K562 (cell line): ENCODE data around the gene CCSER1.

Experiments
- ARNT ChIP-seq, 2 experiments: fragments of 450-650 bp; IDR thresholded peaks; 2 replicates each; pipeline ENCODE4 v1.6.1; 2016; ENCODE audit warnings: mild to moderate bottlenecking in 1 of 2
- CBX3 ChIP-seq, 2 experiments: IDR thresholded peaks; 1 replicate in 1 of 2; 2 replicates in 1 of 2; pipeline ENCODE4 v1.6.1; 2012; ENCODE audit warnings: inconsistent platforms in 2 of 2, low read length in 2 of 2, borderline replicate concordance in 1 of 2, control low read depth in 1 of 2
- EP300 ChIP-seq: IDR thresholded peaks from 2 replicates; pipeline ENCODE4 v1.6.1; 2012; ENCODE audit warnings: low read length, improper control_type of control experiment
- EZH2 ChIP-seq: IDR thresholded peaks from 2 replicates; pipeline ENCODE4 v1.6.1; 2012; ENCODE audit warnings: low read depth, mild to moderate bottlenecking, inconsistent platforms, low read length, borderline replicate concordance
- HMG20B ChIP-seq: fragments of 250-450 bp; sonication (Bioruptor Pico); IDR thresholded peaks from 2 replicates; pipeline ENCODE4 v1.5.0; 2021; ENCODE audit warnings: mild to moderate bottlenecking
- JUN ChIP-seq, 2 experiments: sonication (generic) in 1 of 2; formaldehyde crosslinking in 1 of 2; IDR thresholded peaks; 2 replicates each; pipeline versions ENCODE4 v1.6.1 to v1.8.0; 2012 to 2022; ENCODE audit warnings: borderline replicate concordance in 2 of 2, mild to moderate bottlenecking in 2 of 2, improper control_type of control experiment in 1 of 2, low read depth in 1 of 2, low read length in 1 of 2, missing genetic modification reagents in 1 of 2
- KDM1A ChIP-seq, 2 experiments: fragments of 450-650 bp; IDR thresholded peaks; 2 replicates each; pipeline ENCODE4 v1.6.1; 2016; ENCODE audit warnings: mild to moderate bottlenecking in 2 of 2
- NR2C1 ChIP-seq, 2 experiments: fragments of 450-650 bp; IDR thresholded peaks; 2 replicates each; pipeline ENCODE4 v1.6.1; 2017; ENCODE audit warnings: mild to moderate bottlenecking in 2 of 2, antibody characterized with exemption in 1 of 2, inconsistent platforms in 1 of 2, missing compliant biosample characterization in 1 of 2, missing genetic modification characterization in 1 of 2
- NR2F6 ChIP-seq: fragments of 450-650 bp; formaldehyde crosslinking; IDR thresholded peaks from 2 replicates; pipeline ENCODE4 v1.4.0; 2020; ENCODE audit warnings: mild to moderate bottlenecking
- NR3C1 ChIP-seq: sonication (generic); formaldehyde crosslinking; IDR thresholded peaks from 2 replicates; pipeline ENCODE4 v1.8.1; 2022; ENCODE audit warnings: missing genetic modification reagents
- ZNF644 ChIP-seq: fragments of 200-800 bp; sonication (Bioruptor generic); IDR thresholded peaks from 2 replicates; pipeline ENCODE4 v1.6.1; 2016; ENCODE audit warnings: low read depth, missing genetic modification characterization, missing compliant biosample characterization
- TF ChIP-seq, protein P1 (sequence below), 3 experiments: IDR thresholded peaks in 2 of 3; conservative IDR thresholded peaks in 1 of 3; 2 replicates each; pipeline ENCODE4 v1.5.1; 2011 to 2012; ENCODE audit warnings: low read length in 3 of 3, mild to moderate bottlenecking in 3 of 3, control low read depth in 2 of 3, improper control_type of control experiment in 1 of 3, inconsistent platforms in 1 of 3, low read depth in 1 of 3, mixed read lengths in 1 of 3, moderate library complexity in 1 of 3; ENCODE audit not compliant: insufficient read depth in 2 of 3

GRCh38 chr4:90528551-90528950, 401.4 kb downstream of the CCSER1 start:
- TF ChIP-seq EP300 (no peak), CBX3 (IDR thresholded peaks at IDR 0.05; ENCODE audit: borderline replicate concordance in 1 of 2, low read length in 2 of 2) (no peak), HMG20B (CRISPR knock-in tag) (no peak), NR3C1 (CRISPR knock-in tag) (no peak), EZH2 (no peak), KDM1A (IDR thresholded peaks at IDR 0.05) (no peak), NR2F6 (CRISPR knock-in tag) (no peak), JUN (IDR thresholded peaks at IDR 0.05; ENCODE audit: borderline replicate concordance, low read depth, low read length) (no peak), JUN (CRISPR knock-in tag; IDR thresholded peaks at IDR 0.05; ENCODE audit: borderline replicate concordance) (no peak), NR2C1 (IDR thresholded peaks at IDR 0.05) (no peak), NR2C1 (tag; IDR thresholded peaks at IDR 0.05) (no peak), ZNF644 (tag) (no peak), ARNT (IDR thresholded peaks at IDR 0.05) (no peak)
- TF ChIP-seq, protein P1, sequence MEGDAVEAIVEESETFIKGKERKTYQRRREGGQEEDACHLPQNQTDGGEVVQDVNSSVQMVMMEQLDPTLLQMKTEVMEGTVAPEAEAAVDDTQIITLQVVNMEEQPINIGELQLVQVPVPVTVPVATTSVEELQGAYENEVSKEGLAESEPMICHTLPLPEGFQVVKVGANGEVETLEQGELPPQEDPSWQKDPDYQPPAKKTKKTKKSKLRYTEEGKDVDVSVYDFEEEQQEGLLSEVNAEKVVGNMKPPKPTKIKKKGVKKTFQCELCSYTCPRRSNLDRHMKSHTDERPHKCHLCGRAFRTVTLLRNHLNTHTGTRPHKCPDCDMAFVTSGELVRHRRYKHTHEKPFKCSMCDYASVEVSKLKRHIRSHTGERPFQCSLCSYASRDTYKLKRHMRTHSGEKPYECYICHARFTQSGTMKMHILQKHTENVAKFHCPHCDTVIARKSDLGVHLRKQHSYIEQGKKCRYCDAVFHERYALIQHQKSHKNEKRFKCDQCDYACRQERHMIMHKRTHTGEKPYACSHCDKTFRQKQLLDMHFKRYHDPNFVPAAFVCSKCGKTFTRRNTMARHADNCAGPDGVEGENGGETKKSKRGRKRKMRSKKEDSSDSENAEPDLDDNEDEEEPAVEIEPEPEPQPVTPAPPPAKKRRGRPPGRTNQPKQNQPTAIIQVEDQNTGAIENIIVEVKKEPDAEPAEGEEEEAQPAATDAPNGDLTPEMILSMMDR (IDR thresholded peaks at IDR 0.05 in 2 of 3, conservative IDR thresholded peaks at IDR 0.05 in 1 of 3; ENCODE audit: insufficient read depth in 2 of 3, low read depth in 1 of 3, low read length in 3 of 3) = no peak
